GM23338 (cell line): Measurements from ENCODE around the gene ULK4. TPM values are rescaled to one million over a fixed set of nuclear protein-coding genes. Genes with fewer than 3 reads are reported as not detected.

Experiments used
- ATAC-seq: fragments of 200-7000 bp; cut with Tn5 transposase; 3 replicates; pipeline ENCODE4 v1.9.1; 2020
- DNase-seq: peaks from one replicate; pipeline ENCODE4 v3.0.0-alpha.2; 2015; ENCODE audit warnings: low spot score
- H2AFZ ChIP-seq: fragments of 200-600 bp; sonication (generic); 2 replicates; pipeline ENCODE4 v1.8.0; 2016; ENCODE audit warnings: antibody characterized with exemption, mild to moderate bottlenecking, moderate library complexity
- H3F3A ChIP-seq: fragments of 200-600 bp; sonication (generic); replicated peaks from 2 replicates; pipeline ENCODE4 v1.8.0; 2017; ENCODE audit warnings: antibody characterized with exemption, mixed run types, low read depth
- H3K27ac ChIP-seq: fragments of 200-600 bp; sonication (generic); 2 replicates; pipeline ENCODE4 v1.6.1; 2016; ENCODE audit warnings: low read depth
- H3K27me3 ChIP-seq: fragments of 200-600 bp; sonication (generic); 2 replicates; pipeline ENCODE4 v1.8.0; 2016; ENCODE audit warnings: mild to moderate bottlenecking, mixed run types, moderate library complexity; ENCODE audit not compliant: insufficient read depth
- H3K36me3 ChIP-seq: fragments of 200-600 bp; sonication (generic); 2 replicates; pipeline ENCODE4 v1.8.0; 2016; ENCODE audit warnings: mild to moderate bottlenecking; ENCODE audit not compliant: insufficient read depth
- H3K4me1 ChIP-seq: fragments of 200-600 bp; sonication (generic); 2 replicates; pipeline ENCODE4 v1.8.0; 2016; ENCODE audit warnings: mild to moderate bottlenecking, moderate library complexity; ENCODE audit not compliant: insufficient read depth
- H3K4me2 ChIP-seq: fragments of 200-600 bp; sonication (generic); 2 replicates; pipeline ENCODE4 v1.7.1; 2017; ENCODE audit warnings: mixed run types
- H3K4me3 ChIP-seq: fragments of 200-600 bp; sonication (generic); 2 replicates; pipeline ENCODE4 v1.6.1; 2016; ENCODE audit warnings: mixed run types
- H3K79me2 ChIP-seq: fragments of 200-600 bp; sonication (generic); replicated peaks from 2 replicates; pipeline ENCODE4 v1.8.0; 2017; ENCODE audit warnings: mild to moderate bottlenecking; ENCODE audit not compliant: insufficient read depth
- H3K9me2 ChIP-seq: fragments of 200-600 bp; sonication (generic); 2 replicates; pipeline ENCODE4 v1.8.0; 2017; ENCODE audit not compliant: insufficient read depth
- H4K20me1 ChIP-seq: fragments of 200-600 bp; sonication (generic); replicated peaks from 2 replicates; pipeline ENCODE4 v1.8.0; 2017; ENCODE audit warnings: mild to moderate bottlenecking; ENCODE audit not compliant: insufficient read depth
- H3K27ac Mint-ChIP-seq: 2 replicates; pipeline ENCODE4 v1.8.0; 2020; ENCODE audit warnings: inconsistent platforms, mild to moderate bottlenecking, moderate library complexity, mixed read lengths
- H3K27me3 Mint-ChIP-seq: 3 replicates; pipeline ENCODE4 v1.8.0; 2022; ENCODE audit warnings: low read depth, mild to moderate bottlenecking, moderate library complexity, mixed read lengths, inconsistent platforms; ENCODE audit not compliant: insufficient read depth, poor library complexity
- H3K36me3 Mint-ChIP-seq: 3 replicates; pipeline ENCODE4 v1.8.0; 2021; ENCODE audit warnings: low read depth, mild to moderate bottlenecking, inconsistent platforms, moderate library complexity, mixed read lengths
- H3K4me1 Mint-ChIP-seq: 3 replicates; pipeline ENCODE4 v1.8.0; 2020; ENCODE audit warnings: mild to moderate bottlenecking, inconsistent platforms, mixed read lengths
- H3K4me3 Mint-ChIP-seq: 3 replicates; pipeline ENCODE4 v1.8.0; 2021; ENCODE audit warnings: moderate library complexity, mild to moderate bottlenecking, inconsistent platforms, mixed read lengths
- H3K9me3 Mint-ChIP-seq: 3 replicates; pipeline ENCODE4 v1.8.0; 2020; ENCODE audit warnings: moderate library complexity, mild to moderate bottlenecking, inconsistent platforms, mixed read lengths
- CREB1 ChIP-seq: fragments of 250-450 bp; sonication (Bioruptor Pico); IDR thresholded peaks from 2 replicates; pipeline ENCODE4 v1.5.0; 2020; ENCODE audit warnings: low read depth, mild to moderate bottlenecking, moderate library complexity
- CTCF ChIP-seq, 2 experiments: fragments of 200-600 bp in 1 of 2; sonication (generic) in 1 of 2; conservative IDR thresholded peaks; 2 replicates each; pipeline versions ENCODE4 v1.5.1 to v1.6.1; 2016 to 2017; ENCODE audit warnings: antibody characterized with exemption in 2 of 2, low read depth in 2 of 2, mild to moderate bottlenecking in 2 of 2, moderate library complexity in 1 of 2
- ETS1 ChIP-seq: IDR thresholded peaks from 2 replicates; pipeline ENCODE4 v1.6.1; 2016; ENCODE audit warnings: antibody characterized with exemption
- EZH2 ChIP-seq: fragments of 200-600 bp; sonication (generic); IDR thresholded peaks from one replicate; pipeline ENCODE4 v1.8.0; 2017; ENCODE audit warnings: antibody characterized with exemption, mild to moderate bottlenecking, low read depth; ENCODE audit not compliant: unreplicated experiment
- EZH2phosphoT487 ChIP-seq: fragments of 200-600 bp; sonication (generic); IDR thresholded peaks from one replicate; pipeline ENCODE4 v1.8.1; 2018; ENCODE audit warnings: antibody characterized with exemption; ENCODE audit not compliant: unreplicated experiment
- JUNB ChIP-seq: IDR thresholded peaks from one replicate; pipeline ENCODE4 v1.6.1; 2016; ENCODE audit warnings: antibody characterized with exemption; ENCODE audit not compliant: unreplicated experiment
- NANOG ChIP-seq: IDR thresholded peaks from 2 replicates; pipeline ENCODE4 v1.6.1; 2016; ENCODE audit warnings: antibody characterized with exemption, borderline replicate concordance
- POLR2AphosphoS5 ChIP-seq: IDR thresholded peaks from 2 replicates; pipeline ENCODE4 v1.6.1; 2016; ENCODE audit warnings: antibody characterized with exemption, low read depth
- REST ChIP-seq: IDR thresholded peaks from one replicate; pipeline ENCODE4 v1.6.1; 2018; ENCODE audit warnings: antibody characterized with exemption; ENCODE audit not compliant: unreplicated experiment
- STAT1 ChIP-seq: IDR thresholded peaks from one replicate; pipeline ENCODE4 v1.6.1; 2016; ENCODE audit warnings: antibody characterized with exemption; ENCODE audit not compliant: unreplicated experiment
- ZNF114 ChIP-seq: fragments of 250-450 bp; sonication (Bioruptor Pico); IDR thresholded peaks from 2 replicates; pipeline ENCODE4 v1.5.0; 2020; ENCODE audit warnings: mild to moderate bottlenecking, moderate library complexity
- ZNF331 ChIP-seq: fragments of 250-450 bp; sonication (Bioruptor Pico); IDR thresholded peaks from 2 replicates; pipeline ENCODE4 v1.5.0; 2020; ENCODE audit warnings: low read depth, mild to moderate bottlenecking, moderate library complexity
- ZNF462 ChIP-seq: fragments of 250-450 bp; sonication (Bioruptor Pico); IDR thresholded peaks from 2 replicates; pipeline ENCODE4 v1.5.0; 2020; ENCODE audit warnings: mild to moderate bottlenecking, moderate library complexity
- polyA plus RNA-seq: library from polyadenylated mRNA; unstranded; fragments of >200 nt; fragmentation: Nextera tagmentation; extraction: Ambion mirVana; gene quantifications from 2 replicates; pipeline ENCODE4 v1.2.1, GENCODE V29; 2016
- total RNA-seq: library from RNA; depleted of rRNA; stranded (reverse); fragments of >200 nt; shearing (Covaris generic); gene quantifications from 2 replicates; pipeline ENCODE4 v1.2.3, GENCODE V29; 2014

ULK4 gene
- total and polyA plus RNA-seq, 2 experiments from 2014 or later = 20.8 to 41.4 TPM

GRCh38 chr3:41460736-41461135 lies 501.2 kb downstream of the ULK4 start:
- no peak overlapping the region for H3K27ac ChIP-seq
- no peaks in the 10 kb centered on the region for H3K27me3 ChIP-seq
- no peak overlapping the region for H3K4me3 Mint-ChIP-seq
- no peaks in the 10 kb centered on the region; the same call in 2 of the 3 replicates for H3K36me3 Mint-ChIP-seq
- no peaks in the 10 kb centered on the region for H3K27me3 Mint-ChIP-seq
- H3K36me3 ChIP-seq = no peaks in the 10 kb centered on the region
- no peak for ATAC-seq
- no peak overlapping the region for H3K27ac Mint-ChIP-seq
- DNase-seq = no peak
- TF ChIP-seq NANOG (no peak), ZNF462 (CRISPR knock-in tag) (no peak), STAT1 (no peak), ETS1 (no peak), CREB1 (CRISPR knock-in tag) (no peak), POLR2AphosphoS5 (no peak), JUNB (no peak), EZH2phosphoT487 (no peak), REST (no peak), EZH2 (no peak), ZNF331 (CRISPR knock-in tag) (no peak), CTCF (conservative IDR thresholded peaks at IDR 0.05; ENCODE audit: low read depth in 2 of 2) (no peak), ZNF114 (CRISPR knock-in tag) (no peak)
- peaks cover 14% of the 10 kb centered on the region for H3K4me1 Mint-ChIP-seq
- no peaks in the 10 kb centered on the region for H3K9me3 Mint-ChIP-seq
- H2AFZ ChIP-seq = no peak overlapping the region
- no peaks in the 10 kb centered on the region for H3F3A ChIP-seq
- H4K20me1 ChIP-seq = no peaks in the 10 kb centered on the region
- peaks cover 7% of the 10 kb centered on the region; the same call in 1 of the 2 replicates for H3K9me2 ChIP-seq
- H3K79me2 ChIP-seq = no peaks in the 10 kb centered on the region
- peaks cover 5% of the 10 kb centered on the region; the same call in 1 of the 2 replicates for H3K4me1 ChIP-seq
- no peak overlapping the region for H3K4me3 ChIP-seq
- no peak overlapping the region for H3K4me2 ChIP-seq
